ENCODE data around the gene ATP10A. TPM values are rescaled to one million over a fixed set of nuclear protein-coding genes. Genes with fewer than 3 reads are reported as not detected.
"Not testable (repeated sequence)": the region's sequence is repeated elsewhere in the genome, so short reads cannot be mapped to it uniquely, and the experiment has no call there.

ATP10A gene
- total RNA-seq, 1 experiment from 2014 or later = 2.1 TPM

GRCh38 chr15:25772500-25772899, 90.6 kb downstream of the ATP10A start:
- Mint-ChIP-seq H3K9me3 (no peaks in the 10 kb centered on the region), H3K36me3 (no peaks in the 10 kb centered on the region), H3K27me3 (ENCODE audit: low read depth) (no peaks in the 10 kb centered on the region), H3K4me3 (no peak overlapping the region), H3K27ac (no peak overlapping the region), H3K4me1 (peaks cover 25% of the 10 kb centered on the region)
- CTCF ChIA-PET = interaction anchor here (1.5 to 3.5 kb wide), 2 partner anchors 12 to 161 kb away, joined by 4 to 28 read pairs; no protein-coding TSS in a partner anchor
- no peak for DNase-seq (ENCODE audit: low spot score)
- POLR2A ChIA-PET = no interaction called here
- no peak for ATAC-seq
- no peak for TF ChIP-seq FOXP1 (CRISPR knock-in tag; IDR thresholded peaks at IDR 0.05; ENCODE audit: borderline replicate concordance)
- no peak for TF ChIP-seq NFE2L1 (CRISPR knock-in tag; IDR thresholded peaks at IDR 0.05)
- no peak for TF ChIP-seq CBFB (CRISPR knock-in tag; IDR thresholded peaks at IDR 0.05; ENCODE audit: low read depth)
- TF ChIP-seq, protein P1, sequence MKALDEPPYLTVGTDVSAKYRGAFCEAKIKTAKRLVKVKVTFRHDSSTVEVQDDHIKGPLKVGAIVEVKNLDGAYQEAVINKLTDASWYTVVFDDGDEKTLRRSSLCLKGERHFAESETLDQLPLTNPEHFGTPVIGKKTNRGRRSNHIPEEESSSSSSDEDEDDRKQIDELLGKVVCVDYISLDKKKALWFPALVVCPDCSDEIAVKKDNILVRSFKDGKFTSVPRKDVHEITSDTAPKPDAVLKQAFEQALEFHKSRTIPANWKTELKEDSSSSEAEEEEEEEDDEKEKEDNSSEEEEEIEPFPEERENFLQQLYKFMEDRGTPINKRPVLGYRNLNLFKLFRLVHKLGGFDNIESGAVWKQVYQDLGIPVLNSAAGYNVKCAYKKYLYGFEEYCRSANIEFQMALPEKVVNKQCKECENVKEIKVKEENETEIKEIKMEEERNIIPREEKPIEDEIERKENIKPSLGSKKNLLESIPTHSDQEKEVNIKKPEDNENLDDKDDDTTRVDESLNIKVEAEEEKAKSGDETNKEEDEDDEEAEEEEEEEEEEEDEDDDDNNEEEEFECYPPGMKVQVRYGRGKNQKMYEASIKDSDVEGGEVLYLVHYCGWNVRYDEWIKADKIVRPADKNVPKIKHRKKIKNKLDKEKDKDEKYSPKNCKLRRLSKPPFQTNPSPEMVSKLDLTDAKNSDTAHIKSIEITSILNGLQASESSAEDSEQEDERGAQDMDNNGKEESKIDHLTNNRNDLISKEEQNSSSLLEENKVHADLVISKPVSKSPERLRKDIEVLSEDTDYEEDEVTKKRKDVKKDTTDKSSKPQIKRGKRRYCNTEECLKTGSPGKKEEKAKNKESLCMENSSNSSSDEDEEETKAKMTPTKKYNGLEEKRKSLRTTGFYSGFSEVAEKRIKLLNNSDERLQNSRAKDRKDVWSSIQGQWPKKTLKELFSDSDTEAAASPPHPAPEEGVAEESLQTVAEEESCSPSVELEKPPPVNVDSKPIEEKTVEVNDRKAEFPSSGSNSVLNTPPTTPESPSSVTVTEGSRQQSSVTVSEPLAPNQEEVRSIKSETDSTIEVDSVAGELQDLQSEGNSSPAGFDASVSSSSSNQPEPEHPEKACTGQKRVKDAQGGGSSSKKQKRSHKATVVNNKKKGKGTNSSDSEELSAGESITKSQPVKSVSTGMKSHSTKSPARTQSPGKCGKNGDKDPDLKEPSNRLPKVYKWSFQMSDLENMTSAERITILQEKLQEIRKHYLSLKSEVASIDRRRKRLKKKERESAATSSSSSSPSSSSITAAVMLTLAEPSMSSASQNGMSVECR (CRISPR knock-in tag; IDR thresholded peaks at IDR 0.05; ENCODE audit: borderline replicate concordance) = no peak
- TF ChIP-seq ZNF671 (CRISPR knock-in tag; IDR thresholded peaks at IDR 0.05) = no peak
- TF ChIP-seq SOX15 (CRISPR knock-in tag; IDR thresholded peaks at IDR 0.05) = no peak
- no peak for TF ChIP-seq E2F4 (CRISPR knock-in tag; IDR thresholded peaks at IDR 0.05; ENCODE audit: borderline replicate concordance, low read depth)
- no peak for TF ChIP-seq FOXK1 (CRISPR knock-in tag; IDR thresholded peaks at IDR 0.05)
- no peak for TF ChIP-seq ZNF416 (CRISPR knock-in tag; IDR thresholded peaks at IDR 0.05)
- no peak for TF ChIP-seq NFATC4 (CRISPR knock-in tag; IDR thresholded peaks at IDR 0.05)
- TF ChIP-seq ZNF121 (CRISPR knock-in tag; IDR thresholded peaks at IDR 0.05) = no peak
- TF ChIP-seq HMGA2 (CRISPR knock-in tag; IDR thresholded peaks at IDR 0.05) = no peak
- TF ChIP-seq ETV6 (CRISPR knock-in tag; IDR thresholded peaks at IDR 0.05) = no peak
- no peak for TF ChIP-seq ESRRA (CRISPR knock-in tag; IDR thresholded peaks at IDR 0.05; ENCODE audit: borderline replicate concordance)
- no peak for TF ChIP-seq MLX (CRISPR knock-in tag; IDR thresholded peaks at IDR 0.05)
- no peak for TF ChIP-seq TEAD1 (CRISPR knock-in tag; IDR thresholded peaks at IDR 0.05)
- TF ChIP-seq, protein P2, sequence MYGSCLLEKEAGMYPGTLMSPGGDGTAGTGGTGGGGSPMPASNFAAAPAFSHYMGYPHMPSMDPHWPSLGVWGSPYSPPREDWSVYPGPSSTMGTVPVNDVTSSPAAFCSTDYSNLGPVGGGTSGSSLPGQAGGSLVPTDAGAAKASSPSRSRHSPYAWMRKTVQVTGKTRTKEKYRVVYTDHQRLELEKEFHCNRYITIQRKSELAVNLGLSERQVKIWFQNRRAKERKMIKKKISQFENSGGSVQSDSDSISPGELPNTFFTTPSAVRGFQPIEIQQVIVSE (CRISPR knock-in tag; IDR thresholded peaks at IDR 0.05; ENCODE audit: borderline replicate concordance) = no peak
- no peak for TF ChIP-seq ZNF396 (CRISPR knock-in tag; IDR thresholded peaks at IDR 0.05; ENCODE audit: borderline replicate concordance)
- TF ChIP-seq RORB (CRISPR knock-in tag; IDR thresholded peaks at IDR 0.05) = no peak

- H3K27me3 Mint-ChIP-seq (ENCODE audit: low read depth); DNase-seq (ENCODE audit: low spot score); H3K36me3 Mint-ChIP-seq; ATAC-seq; H3K27ac Mint-ChIP-seq; H3K4me3 Mint-ChIP-seq; POLR2A ChIA-PET; H3K9me3 Mint-ChIP-seq: not testable (repeated sequence)
- CTCF ChIA-PET = interaction anchor here (1.3 to 1.9 kb wide), 3 partner anchors 12 to 162 kb away, joined by 3 to 10 read pairs (median 4); no protein-coding TSS in a partner anchor
- peaks cover 28% of the 10 kb centered on the region for H3K4me1 Mint-ChIP-seq
Measured at GRCh38 chr15:25771736-25772135, 91.4 kb downstream of the ATP10A start.

Data from WTC11 (cell line).